HG03457 (cell line): ENCODE results near the gene WWOX.

Experiments
- ATAC-seq: cut with Tn5 transposase; IDR thresholded peaks from one replicate; pipeline ENCODE4 v1.9.1; 2021; ENCODE audit warnings: moderate number of reproducible peaks; ENCODE audit not compliant: unreplicated experiment

The WWOX gene

DNA sequence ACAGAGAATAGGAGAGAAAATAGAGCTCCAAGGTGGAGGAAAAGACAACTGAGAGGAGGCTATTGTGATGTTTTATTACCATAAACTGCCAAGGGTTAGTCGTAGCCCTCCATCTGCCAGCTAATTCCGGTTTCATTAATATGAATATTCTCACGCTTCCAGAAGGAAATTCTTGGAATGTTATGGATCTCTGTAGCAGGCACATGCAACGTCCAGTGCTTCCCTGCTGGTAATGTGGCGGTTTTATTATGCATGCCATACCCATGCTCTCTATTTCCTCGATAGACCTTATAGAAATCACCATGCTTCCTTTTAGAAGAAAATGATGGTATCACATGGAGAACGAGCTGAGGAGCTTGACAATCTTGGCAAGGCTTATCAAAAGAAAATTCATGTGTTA, 1037.5 kb downstream of the WWOX start:
- no peak for ATAC-seq

DNA sequence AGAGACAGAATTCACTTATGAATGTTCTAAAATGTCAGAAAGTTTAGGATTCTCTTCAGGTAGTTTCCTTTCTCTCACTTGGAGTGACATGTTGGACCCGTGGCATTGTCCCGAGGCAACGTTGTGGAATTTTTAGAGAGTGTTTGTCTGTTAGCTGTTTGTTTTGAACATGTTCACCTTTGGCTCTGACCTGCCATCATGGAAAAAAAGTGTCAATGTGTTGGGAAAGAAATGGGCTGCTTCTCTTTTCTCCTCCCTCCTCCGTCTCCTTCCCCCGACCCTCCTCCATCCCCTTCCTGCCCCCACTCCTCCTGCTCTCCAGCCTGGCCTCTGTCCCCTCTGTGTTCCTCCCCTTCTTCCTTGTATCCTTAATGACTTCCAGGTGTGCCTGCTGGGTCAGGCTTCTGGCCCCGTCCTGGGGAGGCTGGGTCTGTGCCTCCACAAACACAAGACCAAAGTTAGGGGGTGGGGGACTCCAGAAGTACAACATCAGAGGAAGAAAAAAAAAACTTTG, 1038.0 kb downstream of the WWOX start:
- ATAC-seq: no peak

DNA sequence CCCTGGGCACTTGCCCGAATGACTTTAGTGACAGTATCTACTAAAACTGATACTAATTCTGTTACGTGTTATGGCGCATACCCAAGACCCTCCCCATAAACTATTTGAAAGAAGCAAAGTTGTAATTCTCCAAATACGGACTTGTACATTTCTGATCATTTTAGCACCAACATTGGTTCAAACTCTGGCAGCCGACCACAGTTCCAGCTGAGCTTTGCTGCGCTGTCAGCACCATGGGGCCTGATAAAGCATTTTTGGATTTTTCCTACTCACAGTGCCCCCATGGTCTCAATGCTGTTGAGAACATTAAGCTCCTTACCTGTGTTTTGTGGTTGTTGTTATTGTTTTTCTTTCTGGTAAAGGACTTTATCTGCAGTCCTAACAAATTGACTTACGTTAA, 1040.3 kb downstream of the WWOX start:
- no peak for ATAC-seq

DNA sequence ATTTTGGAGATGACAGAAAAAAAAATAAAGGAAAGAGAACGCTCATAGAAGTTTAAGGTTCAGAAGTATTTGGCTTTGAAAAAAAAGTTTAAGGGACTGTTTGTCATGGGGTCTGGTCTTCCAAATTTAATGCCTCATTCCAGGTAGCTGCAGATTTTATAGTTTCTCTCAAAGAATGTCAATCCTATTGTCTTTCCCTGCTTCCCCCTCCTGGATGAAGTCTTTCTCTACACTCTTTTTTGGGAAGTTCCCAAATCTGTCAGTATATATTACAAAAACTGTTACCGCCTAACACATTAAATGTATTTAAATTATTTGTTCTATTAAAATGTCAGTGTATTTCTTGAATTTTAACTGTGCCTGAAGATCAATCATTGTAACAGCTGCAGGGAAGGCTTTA, 1043.6 kb downstream of the WWOX start:
- ATAC-seq: no peak

DNA sequence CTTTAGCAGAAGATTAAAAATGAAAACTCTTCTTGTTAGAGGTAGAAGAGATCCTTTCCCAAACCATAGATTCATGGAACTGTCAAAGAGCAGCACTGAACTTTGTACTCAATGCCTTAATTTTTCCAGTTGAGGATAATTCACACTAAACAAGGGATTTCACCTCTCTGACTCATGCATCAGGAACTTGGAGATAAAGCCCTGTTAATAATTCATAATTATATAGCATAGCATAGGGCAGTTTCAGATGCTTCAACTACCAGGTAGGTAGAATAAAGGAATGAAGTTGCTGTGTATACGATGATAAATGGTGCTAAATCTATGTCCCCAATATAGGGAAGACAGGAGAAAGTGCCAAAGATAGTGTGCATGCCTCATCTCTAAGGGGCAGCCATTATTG, 1050.7 kb downstream of the WWOX start:
- no peak for ATAC-seq

DNA sequence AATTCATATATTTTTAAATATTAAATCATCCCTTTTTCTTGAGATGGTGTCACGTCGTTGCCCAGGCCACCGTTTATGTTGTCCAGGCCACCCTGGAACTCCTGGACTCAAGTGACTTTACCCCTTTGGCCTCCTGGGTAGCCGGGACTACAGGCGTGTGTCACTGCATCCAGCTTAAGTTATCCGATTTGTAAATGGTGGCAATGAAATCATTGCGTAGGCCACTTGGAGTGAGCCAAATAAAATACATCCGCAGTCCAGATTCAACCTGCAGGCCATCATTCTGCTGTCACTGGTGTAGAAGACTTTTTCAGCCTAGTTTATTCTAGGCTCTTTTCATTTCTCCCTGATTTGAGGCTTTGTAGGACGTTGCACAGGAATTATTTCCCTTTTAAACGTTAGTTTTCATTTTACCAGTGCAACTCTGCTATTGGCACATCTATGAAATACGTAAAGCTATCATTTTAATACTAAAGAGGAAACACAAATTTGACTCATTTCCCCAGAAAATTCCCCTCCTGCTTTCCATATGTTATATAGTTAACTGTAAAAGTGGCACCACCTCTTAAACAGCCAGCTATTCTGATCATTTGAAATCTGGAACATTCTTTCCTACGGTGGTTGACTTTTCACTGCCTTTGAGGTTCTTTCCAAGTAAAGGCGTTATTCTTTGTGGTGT, 1051.3 kb downstream of the WWOX start:
- no peak for ATAC-seq

DNA sequence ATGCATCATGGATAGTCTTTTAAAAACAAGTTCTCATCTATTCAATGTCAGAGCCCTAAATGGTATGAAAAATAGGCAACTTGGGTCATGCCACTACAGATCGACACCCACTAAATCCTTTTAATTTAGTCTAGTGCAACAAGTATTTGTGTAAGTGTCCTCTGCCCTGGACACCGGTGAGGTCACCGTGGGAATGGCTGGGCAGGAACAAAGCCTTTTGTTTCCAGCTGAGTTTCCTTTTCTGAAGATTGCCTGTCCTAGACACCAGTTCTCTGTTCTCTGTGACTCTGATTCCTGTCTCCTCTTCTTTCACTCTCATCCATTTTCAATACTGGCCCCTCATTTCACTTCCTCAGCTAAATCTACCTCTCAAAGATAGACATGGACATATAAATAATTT, 1054.6 kb downstream of the WWOX start:
- ATAC-seq: no peak

DNA sequence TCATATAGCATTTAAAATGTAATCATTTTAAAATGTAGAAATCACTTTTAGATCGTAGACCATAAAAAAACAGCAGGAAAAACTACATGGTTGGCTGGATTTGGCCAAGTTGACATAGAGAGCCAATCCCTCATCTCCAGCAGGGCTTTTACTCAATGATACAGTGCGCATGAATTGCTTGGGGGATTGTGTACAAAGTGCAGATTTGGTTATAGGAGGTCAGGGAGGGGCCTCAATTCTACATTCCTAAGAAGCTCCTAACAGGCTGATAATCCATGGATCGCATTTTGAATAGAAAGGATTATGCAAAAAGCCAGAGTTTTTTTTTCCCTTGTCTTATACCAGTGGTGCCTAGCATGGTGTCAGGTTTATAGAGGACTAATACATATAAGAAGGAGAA, 1056.0 kb downstream of the WWOX start:
- ATAC-seq: no peak

DNA sequence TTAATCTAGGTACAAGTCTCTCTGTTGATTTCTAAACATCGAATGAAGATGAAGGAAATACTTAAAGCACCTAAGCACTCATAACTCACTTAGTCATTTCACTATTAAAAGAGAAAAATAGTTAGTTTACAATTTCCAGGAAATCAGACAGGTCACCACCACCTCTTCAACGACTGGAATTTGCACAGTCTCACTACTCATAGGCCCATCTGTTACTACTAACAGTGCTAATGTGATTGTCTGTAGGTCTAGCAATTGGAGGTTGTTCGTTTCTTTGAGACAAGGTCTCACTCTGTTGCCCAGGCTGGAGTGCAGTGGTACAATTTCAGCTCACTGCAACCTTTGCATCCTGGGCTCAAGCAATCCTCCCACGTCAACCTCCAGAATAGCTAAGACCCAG, 1056.5 kb downstream of the WWOX start:
- ATAC-seq: no peak

DNA sequence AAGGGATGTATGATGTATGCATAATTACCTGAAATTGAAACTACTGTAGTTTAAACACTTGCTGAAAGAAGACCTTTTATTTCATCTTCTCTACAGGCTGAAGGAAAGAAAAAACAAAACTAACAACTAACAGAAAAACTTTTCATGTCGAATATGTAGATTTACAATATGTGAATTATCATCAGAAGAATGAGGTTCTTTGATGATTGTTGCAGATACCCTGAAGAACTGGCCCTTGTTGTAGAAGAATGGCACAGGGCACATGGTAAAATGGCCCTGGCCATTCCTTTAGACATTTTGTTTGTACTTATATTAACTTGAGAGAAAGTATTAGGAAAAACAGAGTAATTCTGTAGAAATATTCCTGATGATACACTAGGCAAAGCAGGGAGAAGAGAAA, 1057.3 kb downstream of the WWOX start:
- ATAC-seq: no peak

DNA sequence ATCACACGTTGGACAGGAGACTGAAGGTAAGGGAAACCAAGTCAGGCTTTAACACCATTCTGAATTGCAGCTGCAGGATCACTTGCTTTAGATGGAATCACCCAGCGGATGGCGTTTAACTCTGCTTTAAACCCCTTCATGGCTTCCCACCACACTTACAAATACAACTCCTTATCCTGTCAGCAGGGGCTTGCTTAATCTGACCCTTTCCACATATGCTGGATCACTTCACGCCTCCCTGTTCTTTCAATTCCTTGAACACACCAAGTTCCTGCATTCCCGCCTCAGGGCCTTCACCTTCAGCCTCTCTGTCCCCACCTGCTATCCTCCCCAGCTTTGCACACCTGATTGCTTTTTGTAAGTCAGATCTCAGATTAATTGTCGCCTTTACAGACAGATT, 1058.9 kb downstream of the WWOX start:
- ATAC-seq: no peak

DNA sequence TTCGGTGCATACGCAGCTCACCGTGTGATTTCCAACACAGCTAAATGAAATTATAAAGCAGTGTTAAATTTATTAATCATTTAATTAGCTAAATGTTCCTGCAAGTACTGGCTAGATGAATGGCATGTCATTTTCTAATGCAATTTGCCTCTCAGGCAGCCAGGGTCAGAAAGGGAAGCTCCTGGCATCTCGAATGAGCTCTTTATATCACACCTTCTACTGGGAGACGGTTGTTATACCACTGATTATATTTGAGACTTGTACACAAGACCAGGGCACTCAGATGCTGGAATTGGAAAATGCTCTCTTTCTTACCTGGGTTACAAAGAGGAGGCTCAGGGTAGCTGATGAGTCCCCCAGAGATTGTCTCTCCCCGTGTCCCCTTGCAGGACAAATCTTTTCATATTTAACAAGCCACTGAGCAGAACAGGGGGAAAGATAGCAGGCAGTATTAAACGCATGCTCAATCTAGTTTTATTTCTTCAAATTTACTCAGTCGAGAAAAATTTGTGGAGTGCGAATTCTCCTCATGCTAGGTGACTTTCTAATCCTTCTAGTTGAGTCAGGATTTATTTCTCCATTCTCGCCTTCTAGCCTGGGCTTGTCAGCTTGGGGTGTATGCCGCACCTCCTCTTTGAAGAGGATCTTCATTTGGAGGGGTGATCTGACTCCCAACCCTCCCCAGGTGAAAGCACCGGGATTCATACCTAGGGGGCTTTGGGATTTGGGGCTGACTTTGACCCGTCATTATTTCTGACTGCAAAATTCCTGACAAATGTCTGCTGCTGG, 1060.0 kb downstream of the WWOX start:
- ATAC-seq: no peak

DNA sequence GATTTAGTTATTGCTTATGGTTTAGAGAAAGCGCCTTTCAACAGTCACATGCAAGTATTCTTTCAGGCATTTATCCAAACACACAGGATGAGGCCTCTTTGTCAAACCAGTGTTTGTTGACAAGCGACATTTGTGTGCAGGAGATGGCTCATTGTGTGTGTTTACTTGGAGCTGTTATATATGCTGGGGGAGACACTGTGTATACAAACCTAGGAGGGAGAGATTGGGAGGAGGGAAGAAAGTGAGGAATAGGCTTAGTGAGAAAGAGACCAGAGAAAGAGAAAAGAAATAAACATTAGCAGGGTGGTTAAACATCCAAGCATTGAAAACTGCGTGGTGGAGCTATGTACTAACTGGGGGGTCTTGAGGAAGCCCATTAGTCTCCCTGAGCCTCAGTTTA, 1063.5 kb downstream of the WWOX start:
- ATAC-seq: no peak

DNA sequence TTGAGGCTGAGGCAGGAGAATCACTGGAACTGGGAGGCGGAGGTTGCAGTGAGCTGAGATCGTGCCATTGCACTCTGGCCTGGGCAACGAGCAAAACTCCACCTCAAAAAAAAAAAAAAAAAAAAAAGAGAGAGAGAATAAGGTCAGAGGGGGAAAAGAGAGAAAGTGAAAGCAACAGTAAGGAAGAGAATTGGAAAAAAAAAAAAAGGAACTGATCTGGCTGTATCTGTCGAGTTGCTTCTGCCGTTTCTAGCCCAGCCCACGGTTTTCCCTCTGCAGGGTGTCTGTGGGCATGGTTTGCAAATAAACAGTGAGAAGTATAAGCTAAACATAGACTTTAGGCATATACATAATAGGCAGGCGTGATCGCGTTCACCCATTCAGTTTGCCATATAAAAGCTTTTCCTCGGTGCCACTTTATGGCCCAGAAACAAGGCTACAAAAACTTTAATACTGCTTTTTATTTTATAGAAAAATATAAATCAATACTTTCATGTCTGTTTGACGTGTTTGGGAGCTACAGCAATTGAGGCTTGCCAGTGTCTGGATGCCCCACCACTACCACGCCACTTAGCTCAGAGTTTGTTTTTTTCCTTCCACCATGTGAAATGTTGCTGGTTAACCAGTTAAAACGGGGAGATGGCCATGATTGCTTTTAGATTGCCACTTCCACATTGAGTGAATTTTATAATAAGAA, 1064.4 kb downstream of the WWOX start:
- no peak for ATAC-seq

DNA sequence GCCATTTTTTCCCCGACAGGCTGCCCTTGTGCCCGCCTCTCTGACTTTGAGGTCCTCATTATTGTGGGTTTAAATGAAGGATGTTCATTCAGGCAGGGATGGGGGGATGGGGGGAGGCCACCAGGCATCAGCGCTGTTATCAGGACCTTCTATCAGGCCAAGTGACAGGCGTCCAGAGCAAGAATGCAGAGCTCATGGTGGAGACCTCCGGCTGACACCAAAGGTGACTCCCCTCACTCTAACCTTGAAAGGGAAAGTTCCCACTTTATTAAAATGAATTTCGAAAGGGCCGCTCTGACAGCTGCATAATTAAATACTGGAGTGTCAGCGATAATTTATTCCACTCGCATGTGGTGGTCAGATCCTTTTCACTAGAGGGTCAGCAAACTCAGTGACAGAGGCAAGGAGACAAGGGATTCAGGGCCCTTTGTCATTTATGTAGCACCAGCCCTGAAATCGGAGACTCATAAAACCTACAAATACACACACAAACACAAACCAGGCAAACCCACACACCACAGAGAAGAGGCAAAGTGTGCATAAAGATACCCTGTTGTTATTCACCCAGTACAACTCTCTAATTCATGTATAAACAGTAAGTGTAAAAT, 1065.0 kb downstream of the WWOX start:
- no peak for ATAC-seq

DNA sequence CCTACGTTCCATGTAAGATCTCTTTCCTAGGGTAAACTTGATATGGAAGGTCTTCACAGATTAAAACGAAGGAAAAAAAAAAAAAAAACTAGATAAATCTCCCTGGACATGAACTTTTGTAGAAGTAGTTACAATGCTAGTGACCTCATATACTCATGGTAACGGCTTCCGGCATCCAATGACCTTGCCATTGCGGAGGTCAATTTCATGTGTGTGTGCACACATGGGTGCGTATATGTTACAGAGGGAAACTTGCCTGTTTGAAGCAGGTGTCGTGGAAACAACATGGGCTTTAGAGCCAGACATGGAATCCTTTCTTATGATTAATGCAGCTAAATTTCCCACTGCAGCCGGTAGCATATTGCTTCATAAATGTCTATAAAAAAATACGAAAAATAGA, 1065.6 kb downstream of the WWOX start:
- no peak for ATAC-seq

DNA sequence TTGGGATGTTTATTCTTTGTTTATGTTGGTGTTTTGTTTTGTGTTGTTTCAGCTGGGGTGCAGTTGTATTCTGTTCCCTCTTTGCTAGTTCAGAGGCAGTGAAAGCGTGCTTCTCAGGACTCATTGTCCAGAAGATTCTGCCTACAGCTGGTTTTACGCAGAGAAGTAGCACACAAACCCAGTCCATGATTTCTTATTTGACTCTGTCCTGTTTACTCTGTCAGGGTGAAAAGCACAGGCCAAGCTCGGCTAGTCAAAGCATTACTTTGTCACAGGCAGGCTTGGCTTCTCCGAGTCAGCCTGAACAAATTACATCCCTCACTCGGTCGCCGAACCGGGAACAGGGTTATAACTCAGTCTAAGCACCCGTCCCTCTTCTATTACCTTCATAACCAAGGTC, 1066.1 kb downstream of the WWOX start:
- ATAC-seq: no peak

DNA sequence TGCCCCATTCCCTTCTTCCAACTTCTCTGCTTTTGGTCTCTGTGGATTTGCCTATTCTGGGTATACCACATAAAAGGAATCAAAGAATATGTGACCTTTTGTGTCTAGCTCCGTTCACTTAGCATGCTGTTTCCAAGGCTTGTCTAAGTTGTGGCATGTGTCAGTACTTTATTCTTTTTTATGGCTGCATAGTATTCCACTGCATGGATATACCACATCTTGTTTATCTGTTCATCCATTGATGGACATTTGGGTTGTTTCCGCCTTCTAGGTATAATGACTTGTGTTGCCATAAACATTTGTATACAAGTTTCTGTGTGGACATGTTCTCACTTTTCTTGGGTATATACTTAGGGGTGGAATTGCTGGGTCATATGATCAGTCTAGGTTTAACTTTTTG, 1068.4 kb downstream of the WWOX start:
- ATAC-seq: no peak

DNA sequence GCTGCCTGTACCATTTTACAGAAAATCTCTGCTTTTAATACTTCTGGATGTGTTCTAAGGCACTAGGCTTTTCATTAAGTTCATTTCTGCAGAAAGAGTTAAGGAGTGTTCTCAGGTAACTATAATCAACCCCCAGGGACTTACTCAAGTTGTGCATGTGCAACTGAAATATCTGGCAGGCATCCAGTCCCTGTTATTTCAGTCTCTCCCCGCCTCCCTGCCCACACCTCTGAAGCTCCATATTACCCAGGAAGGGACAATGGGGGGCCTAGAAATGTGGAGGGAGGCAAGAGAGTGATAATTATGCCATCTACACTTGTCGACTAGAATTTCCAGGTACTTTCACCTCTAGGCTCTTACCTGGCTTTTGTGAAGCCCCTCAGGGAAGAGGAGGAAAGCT, 1068.9 kb downstream of the WWOX start:
- no peak for ATAC-seq

DNA sequence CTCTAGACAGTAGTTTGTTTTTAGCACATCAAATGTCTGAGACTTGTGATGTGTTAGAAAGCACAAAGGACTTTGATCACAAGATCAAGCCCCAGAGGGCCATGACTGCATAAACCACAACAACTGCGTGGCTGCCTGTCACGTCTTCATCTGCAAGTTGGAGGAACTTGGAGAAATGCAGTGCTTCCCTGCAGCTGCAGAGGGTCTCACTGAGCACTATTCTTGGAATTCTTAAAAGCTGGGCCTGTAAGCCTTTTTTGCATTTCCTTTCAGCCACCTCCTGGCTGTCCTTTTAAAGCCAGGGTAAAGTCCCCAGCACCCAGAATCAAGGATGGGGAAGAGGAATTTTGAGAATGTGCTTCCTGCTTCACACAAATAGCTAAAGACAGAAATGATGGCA, 1069.8 kb downstream of the WWOX start:
- ATAC-seq: no peak

DNA sequence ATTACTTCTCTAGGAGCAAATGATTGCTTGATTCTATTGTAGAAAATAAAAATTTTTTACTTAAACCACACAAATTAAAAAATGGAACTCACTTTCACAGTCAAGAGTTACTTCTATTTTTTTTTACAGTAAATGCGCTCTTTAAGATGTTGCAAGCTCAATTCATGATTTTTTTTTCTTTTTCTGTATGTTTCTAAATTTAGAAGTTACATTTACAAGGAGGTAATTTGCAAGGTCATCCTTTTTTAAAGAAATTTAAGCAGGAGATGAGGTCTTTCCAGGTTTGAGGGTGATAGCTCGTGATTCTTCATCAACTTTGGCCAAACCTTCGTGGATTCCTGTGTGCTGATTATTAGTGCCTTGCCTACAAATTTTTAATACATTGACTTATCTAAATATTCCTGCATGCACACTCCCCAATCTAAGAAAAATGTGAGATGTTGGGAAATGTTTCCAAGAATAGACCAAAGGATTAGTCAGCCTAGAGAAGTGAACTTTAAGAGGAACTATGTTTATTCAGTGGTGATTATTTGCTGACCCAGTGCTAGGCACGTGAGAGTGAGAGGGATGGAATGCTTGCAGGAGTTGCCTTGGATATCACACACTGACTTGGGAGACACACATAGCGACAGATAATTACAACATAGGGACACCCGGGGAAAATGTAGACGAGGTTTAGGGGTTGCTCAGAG, 1071.2 kb downstream of the WWOX start:
- ATAC-seq: no peak
